Chondrocyte (in vitro differentiated cells): ENCODE data around the gene ANKRD17. TPM values are rescaled to one million over a fixed set of nuclear protein-coding genes. Genes with fewer than 3 reads are reported as not detected.

Experiments used
- DNase-seq: peaks from one replicate; pipeline ENCODE4 v3.0.0; 2021; ENCODE audit warnings: mixed read lengths, low spot score
- H3K27ac Mint-ChIP-seq: one replicate; pipeline ENCODE4 v1.8.0; 2021; ENCODE audit warnings: mild to moderate bottlenecking, moderate library complexity, mixed read lengths; ENCODE audit not compliant: unreplicated experiment
- H3K27me3 Mint-ChIP-seq: 2 replicates; pipeline ENCODE4 v1.8.0; 2021; ENCODE audit warnings: low read depth, mixed read lengths
- H3K36me3 Mint-ChIP-seq: 2 replicates; pipeline ENCODE4 v1.8.0; 2021; ENCODE audit warnings: low read depth, mixed read lengths
- H3K4me1 Mint-ChIP-seq: 2 replicates; pipeline ENCODE4 v1.8.0; 2021; ENCODE audit warnings: low read depth, mild to moderate bottlenecking, mixed read lengths
- H3K4me3 Mint-ChIP-seq: one replicate; pipeline ENCODE4 v1.8.0; 2021; ENCODE audit warnings: mild to moderate bottlenecking, moderate library complexity, mixed read lengths; ENCODE audit not compliant: unreplicated experiment
- H3K9me3 Mint-ChIP-seq: 2 replicates; pipeline ENCODE4 v1.8.0; 2021; ENCODE audit warnings: low read depth, mixed read lengths
- CTCF ChIP-seq: fragments of 200-600 bp; sonication (generic); IDR thresholded peaks from 2 replicates; pipeline ENCODE4 v1.5.0; 2021; ENCODE audit warnings: antibody characterized with exemption, mild to moderate bottlenecking, moderate library complexity
- total RNA-seq: library from RNA; stranded (reverse); gene quantifications from 3 replicates; pipeline ENCODE4 v1.2.1, GENCODE V29; 2021

ANKRD17 gene
- total RNA-seq, 1 donor from 2014 or later, result 55.1 TPM

- H3K4me1 Mint-ChIP-seq, result peaks cover 7% of the 10 kb centered on the region
- no peaks in the 10 kb centered on the region for H3K27me3 Mint-ChIP-seq
- H3K4me3 Mint-ChIP-seq, result no peak overlapping the region
- peaks cover 26% of the 10 kb centered on the region for H3K36me3 Mint-ChIP-seq
- TF ChIP-seq CTCF, result no peak
- no peak for DNase-seq
- peaks cover 9% of the 10 kb centered on the region for H3K9me3 Mint-ChIP-seq
- H3K27ac Mint-ChIP-seq, result no peak overlapping the region
Observed at GRCh38 chr4:73170518-73171198, 87.9 kb downstream of the ANKRD17 start.

- Mint-ChIP-seq H3K4me1 (peaks cover 5% of the 10 kb centered on the region), H3K36me3 (peaks cover 23% of the 10 kb centered on the region), H3K4me3 (no peak overlapping the region), H3K27ac (no peak overlapping the region), H3K27me3 (no peaks in the 10 kb centered on the region), H3K9me3 (peaks cover 13% of the 10 kb centered on the region)
- TF ChIP-seq CTCF, result no peak
- DNase-seq, result no peak
Observed at GRCh38 chr4:73166212-73166611, 92.4 kb downstream of the ANKRD17 start.

- Mint-ChIP-seq H3K27ac (peak overlapping the region; percentile 49), H3K9me3 (peaks cover 13% of the 10 kb centered on the region), H3K27me3 (no peaks in the 10 kb centered on the region), H3K4me1 (peaks cover 7% of the 10 kb centered on the region), H3K36me3 (peaks cover 21% of the 10 kb centered on the region), H3K4me3 (no peak overlapping the region)
- DNase-seq, result no peak
- TF ChIP-seq CTCF, result no peak
Observed at GRCh38 chr4:73161527-73162185, 96.9 kb downstream of the ANKRD17 start.

- H3K9me3 Mint-ChIP-seq, result no peaks in the 10 kb centered on the region
- no peak for DNase-seq
- peaks cover 4% of the 10 kb centered on the region for H3K4me1 Mint-ChIP-seq
- peaks cover 16% of the 10 kb centered on the region for H3K36me3 Mint-ChIP-seq
- TF ChIP-seq CTCF, result no peak
- no peak overlapping the region for H3K4me3 Mint-ChIP-seq
- no peak overlapping the region for H3K27ac Mint-ChIP-seq
- no peaks in the 10 kb centered on the region for H3K27me3 Mint-ChIP-seq
Observed at GRCh38 chr4:73156394-73156793, 102.2 kb downstream of the ANKRD17 start.

GRCh38 chr4:73152893-73153292 lies 105.7 kb downstream of the ANKRD17 start:
- H3K9me3 Mint-ChIP-seq, result no peaks in the 10 kb centered on the region
- no peak for DNase-seq
- no peak for TF ChIP-seq CTCF
- H3K27ac Mint-ChIP-seq, result no peak overlapping the region
- peaks cover 16% of the 10 kb centered on the region for H3K36me3 Mint-ChIP-seq
- H3K27me3 Mint-ChIP-seq, result no peaks in the 10 kb centered on the region
- H3K4me1 Mint-ChIP-seq, result no peaks in the 10 kb centered on the region
- no peak overlapping the region for H3K4me3 Mint-ChIP-seq
